Gastrocnemius medialis (tissue), 4 donors: Measurements from ENCODE around the gene TSKS.

Experiments
- CTCF ChIP-seq, 5 experiments: fragments of 450-650 bp in 3 of 5; fragments of 200-600 bp in 2 of 5; sonication (generic) in 2 of 5; IDR thresholded peaks in 4 of 5; conservative IDR thresholded peaks in 1 of 5; 1 replicate in 4 of 5; 2 replicates in 1 of 5; pipeline ENCODE4 v1.5.1; 2016 to 2019; ENCODE audit warnings: antibody characterized with exemption in 5 of 5, mild to moderate bottlenecking in 3 of 5, moderate library complexity in 3 of 5
- POLR2A ChIP-seq, 2 donors: fragments of 450-650 bp; IDR thresholded peaks; one replicate each; pipeline ENCODE4 v1.6.1; 2017; ENCODE audit warnings: antibody characterized with exemption in 2 of 2, mild to moderate bottlenecking in 2 of 2, moderate library complexity in 2 of 2

- TF ChIP-seq CTCF (IDR thresholded peaks at IDR 0.05 in 4 of 5, conservative IDR thresholded peaks at IDR 0.05 in 1 of 5) = no peak
- TF ChIP-seq POLR2A (IDR thresholded peaks at IDR 0.05) = no peak
Observed at GRCh38 chr19:49763230-49763629, at the start of gene TSKS.
